HepG2 (cell line): ENCODE measurements around the gene PRXL2B. TPM values are rescaled to one million over a fixed set of nuclear protein-coding genes. Genes with fewer than 3 reads are reported as not detected.

Source experiments
- ADNP ChIP-seq: sonication (generic); formaldehyde crosslinking; IDR thresholded peaks from 2 replicates; pipeline ENCODE4 v1.4.0; 2020; ENCODE audit warnings: missing genetic modification reagents
- BCL3 ChIP-seq: sonication (generic); formaldehyde crosslinking; IDR thresholded peaks from 2 replicates; pipeline ENCODE4 v1.5.1; 2020; ENCODE audit warnings: mild to moderate bottlenecking, missing genetic modification reagents, moderate library complexity
- GATAD2A ChIP-seq: IDR thresholded peaks from 2 replicates; pipeline ENCODE4 v1.6.1; 2016
- MED1 ChIP-seq: sonication (generic); formaldehyde crosslinking; IDR thresholded peaks from 2 replicates; pipeline ENCODE4 v1.4.0; 2020; ENCODE audit warnings: missing genetic modification reagents
- THYN1 ChIP-seq: sonication (generic); formaldehyde crosslinking; IDR thresholded peaks from 2 replicates; pipeline ENCODE4 v1.8.1; 2023; ENCODE audit warnings: low read depth, mild to moderate bottlenecking, moderate library complexity, missing genetic modification reagents, borderline replicate concordance
- ZBTB40 ChIP-seq, 2 experiments: fragments of 450-650 bp in 1 of 2; sonication (generic) in 1 of 2; formaldehyde crosslinking in 1 of 2; IDR thresholded peaks; 2 replicates each; pipeline versions ENCODE4 v1.6.1 to v1.8.0; 2016 to 2022; ENCODE audit warnings: antibody characterized with exemption in 1 of 2, mild to moderate bottlenecking in 1 of 2, missing genetic modification reagents in 1 of 2
- ZNF318 ChIP-seq: sonication (generic); formaldehyde crosslinking; IDR thresholded peaks from 2 replicates; pipeline ENCODE4 v1.4.0; 2020; ENCODE audit warnings: mild to moderate bottlenecking, missing genetic modification reagents
- ZNF740 ChIP-seq: sonication (generic); formaldehyde crosslinking; IDR thresholded peaks from 2 replicates; pipeline ENCODE4 v1.4.0; 2020; ENCODE audit warnings: missing genetic modification reagents
- polyA plus RNA-seq, 8 experiments: library from polyadenylated mRNA; depleted of rRNA in 3 of 8; stranded (reverse) in 7 of 8; unstranded in 1 of 8; fragments of >200 nt; fragmentation: Illumina TruSeq in 4 of 8; extraction: Trizol in 4 of 8; gene quantifications; 2 replicates each; pipeline versions ENCODE4 v1.2.1 to v1.2.3, GENCODE V29; 2011 to 2016; ENCODE audit warnings: low read depth in 4 of 8, missing spikeins in 1 of 8, mixed read lengths in 1 of 8; ENCODE audit not compliant: insufficient read depth in 1 of 8
- total RNA-seq, 5 experiments: library from RNA; depleted of rRNA; stranded (reverse); fragments of >200 nt; fragmentation: Illumina TruSeq; extraction: Trizol; gene quantifications; 2 replicates each; pipeline ENCODE4 v1.2.3, GENCODE V29; 2016; ENCODE audit warnings: low read depth in 1 of 5

PRXL2B gene
- total and polyA plus RNA-seq, 2 of the 13 experiments (the other 11 are each of a cell fraction or from before 2014, with no cell fraction given) = 16.8 to 22.1 TPM

DNA sequence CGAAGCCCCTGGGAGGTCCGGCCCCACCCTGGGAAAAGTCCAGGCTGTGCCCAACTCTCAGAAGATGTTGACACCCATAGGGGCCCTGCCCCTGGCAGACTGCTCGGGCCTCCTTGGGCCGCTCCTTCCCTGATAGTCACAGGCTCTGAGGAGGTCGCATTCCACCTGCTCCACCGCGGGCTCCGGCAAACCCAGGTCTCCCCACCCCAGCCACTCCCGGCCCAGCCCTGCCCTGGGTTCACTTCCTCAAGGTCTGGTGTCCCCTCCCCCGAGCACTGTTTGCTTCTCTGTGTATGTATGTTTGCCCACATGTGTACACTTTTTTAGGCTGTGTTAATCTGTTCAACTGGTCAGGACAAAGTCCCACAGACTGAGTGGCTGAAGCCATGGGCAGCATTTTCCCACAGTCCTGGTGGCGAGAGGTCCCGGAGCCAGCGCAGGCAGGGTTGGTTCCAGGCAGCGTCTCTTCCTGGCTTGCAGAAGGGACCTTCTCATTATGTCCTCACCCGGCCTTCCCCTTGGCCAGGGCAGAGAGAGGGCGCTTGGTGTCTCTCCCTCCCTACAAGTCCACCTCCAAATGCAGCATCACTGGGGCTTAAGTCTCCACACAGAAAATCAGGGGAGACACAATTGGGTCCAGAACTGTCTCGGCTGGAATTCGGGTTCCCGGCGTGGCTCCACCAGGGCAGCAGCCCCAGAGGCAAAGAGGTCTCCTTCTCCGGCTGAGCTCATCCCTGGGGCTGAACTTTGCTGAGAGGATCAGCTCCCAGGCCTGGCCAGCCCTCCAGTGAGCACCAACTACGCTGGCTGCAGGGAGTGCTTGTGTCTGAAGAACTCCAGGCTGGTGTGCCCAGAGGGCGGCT is 10.5 kb upstream of the PRXL2B start (continued):
- TF ChIP-seq ZBTB40 (IDR thresholded peaks at IDR 0.05) (no peak), ZBTB40 (CRISPR knock-in tag; IDR thresholded peaks at IDR 0.05) (peak; percentile 71; the same call in 1 of the 2 replicates), MED1 (CRISPR knock-in tag) (peak; percentile 86), ADNP (CRISPR knock-in tag) (no peak), ZNF740 (no peak), GATAD2A (CRISPR knock-in tag) (peak; percentile 84), ZNF318 (CRISPR knock-in tag) (no peak), BCL3 (CRISPR knock-in tag) (no peak; the same call in 1 of the 2 replicates), THYN1 (CRISPR knock-in tag) (no peak)
